HEK293T (cell line): Measurements from ENCODE around the gene ASPM.

Experiments used
- BHLHE40 ChIP-seq: fragments of 450-650 bp; IDR thresholded peaks from 2 replicates; pipeline ENCODE4 v1.6.1; 2016; ENCODE audit warnings: mild to moderate bottlenecking, moderate library complexity, borderline replicate concordance
- ELF4 ChIP-seq: fragments of 450-650 bp; IDR thresholded peaks from 2 replicates; pipeline ENCODE4 v1.6.1; 2017; ENCODE audit warnings: antibody characterized with exemption
- SUZ12 ChIP-seq: fragments of 450-650 bp; IDR thresholded peaks from 2 replicates; pipeline ENCODE4 v1.6.1; 2016; ENCODE audit warnings: mild to moderate bottlenecking
- TARDBP ChIP-seq: fragments of 450-650 bp; IDR thresholded peaks from 2 replicates; pipeline ENCODE4 v1.6.1; 2016

DNA sequence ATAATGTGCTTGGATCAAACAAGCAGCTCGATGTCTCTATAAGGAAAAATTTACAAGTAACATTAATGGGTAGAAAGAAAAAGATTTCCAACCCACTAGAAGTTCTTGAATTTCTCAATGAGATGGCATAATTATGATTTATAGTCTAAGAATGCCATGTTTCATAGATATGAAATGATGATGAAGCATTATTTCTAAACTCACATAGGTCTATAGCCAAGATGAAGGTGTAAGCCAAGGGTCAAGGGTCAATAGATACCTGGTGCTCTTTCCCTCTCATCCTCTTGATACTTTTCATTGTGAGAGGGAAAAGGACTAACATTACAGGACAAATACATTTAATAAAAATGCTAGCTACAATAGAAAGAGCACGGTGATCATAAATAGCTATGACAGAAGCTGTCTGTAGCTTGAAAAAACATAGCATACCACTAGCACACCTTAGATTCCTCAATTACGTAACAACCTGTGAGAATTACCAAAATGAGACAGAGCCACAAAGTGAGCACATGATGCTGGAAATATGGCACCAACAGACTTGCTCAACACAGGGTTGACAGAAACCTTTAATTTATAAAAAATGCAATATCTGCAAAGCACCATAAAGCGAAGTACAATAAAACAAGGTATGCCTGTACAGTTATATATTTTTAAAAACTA lies 53.1 kb downstream of the ASPM start:
- TF ChIP-seq SUZ12 (no peak), TARDBP (no peak), BHLHE40 (no peak), ELF4 (no peak)
